Central memory CD8-positive, alpha-beta T cell (primary cell): Measurements from ENCODE around the gene RSPRY1.

ENCODE experiments used
- ATAC-seq: fragments of 150-1000 bp; cut with Tn5 transposase; replicated peaks from 2 replicates; pipeline ENCODE4 v1.10.0; 2022; ENCODE audit warnings: mild to moderate bottlenecking, moderate FRiP score, moderate number of reproducible peaks; ENCODE audit not compliant: poor library complexity, severe bottlenecking; ENCODE audit errors: extremely low read depth
- DNase-seq, 2 donors: peaks; one replicate each; pipeline ENCODE4 v3.0.0; 2021; ENCODE audit warnings: low spot score in 2 of 2
- H3K27ac Mint-ChIP-seq: one replicate; pipeline ENCODE4 v1.8.0; 2022; ENCODE audit warnings: low read depth, mild to moderate bottlenecking, moderate library complexity, mixed read lengths
- H3K27me3 Mint-ChIP-seq: one replicate; pipeline ENCODE4 v1.8.0; 2022; ENCODE audit warnings: mixed read lengths
- H3K36me3 Mint-ChIP-seq: one replicate; pipeline ENCODE4 v1.8.0; 2022; ENCODE audit warnings: mild to moderate bottlenecking, moderate library complexity, mixed read lengths; ENCODE audit not compliant: insufficient read depth
- H3K4me1 Mint-ChIP-seq: one replicate; pipeline ENCODE4 v1.8.0; 2022; ENCODE audit warnings: mixed read lengths
- H3K4me3 Mint-ChIP-seq: one replicate; pipeline ENCODE4 v1.8.0; 2022; ENCODE audit warnings: mild to moderate bottlenecking, moderate library complexity, mixed read lengths
- H3K9me3 Mint-ChIP-seq: one replicate; pipeline ENCODE4 v1.8.0; 2022; ENCODE audit warnings: mixed read lengths

The RSPRY1 gene

GRCh38 chr16:57146735-57147134 is 39.4 kb upstream of the RSPRY1 start:
- no peak for DNase-seq
- Mint-ChIP-seq H3K4me3 (no peak overlapping the region), H3K36me3 (peaks cover 14% of the 10 kb centered on the region), H3K27me3 (no peaks in the 10 kb centered on the region), H3K27ac (peak overlapping the region; percentile 46), H3K9me3 (no peaks in the 10 kb centered on the region), H3K4me1 (peaks cover 24% of the 10 kb centered on the region)
- ATAC-seq = no peak

- no peaks in the 10 kb centered on the region for H3K9me3 Mint-ChIP-seq
- no peak overlapping the region for H3K4me3 Mint-ChIP-seq
- ATAC-seq = no peak
- no peaks in the 10 kb centered on the region for H3K27me3 Mint-ChIP-seq
- no peak for DNase-seq
- peak overlapping the region; percentile 46 for H3K27ac Mint-ChIP-seq
- H3K4me1 Mint-ChIP-seq = peaks cover 23% of the 10 kb centered on the region
- peaks cover 17% of the 10 kb centered on the region for H3K36me3 Mint-ChIP-seq
Measured at GRCh38 chr16:57147381-57148221, 38.5 kb upstream of the RSPRY1 start.

GRCh38 chr16:57148481-57148880 is 37.6 kb upstream of the RSPRY1 start:
- no peaks in the 10 kb centered on the region for H3K9me3 Mint-ChIP-seq
- peak overlapping the region; percentile 90 for H3K27ac Mint-ChIP-seq
- no peak overlapping the region for H3K4me3 Mint-ChIP-seq
- no peaks in the 10 kb centered on the region for H3K27me3 Mint-ChIP-seq
- DNase-seq (no peak), ATAC-seq (no peak)
- H3K36me3 Mint-ChIP-seq = peaks cover 19% of the 10 kb centered on the region
- peaks cover 24% of the 10 kb centered on the region for H3K4me1 Mint-ChIP-seq

- ATAC-seq (no peak), DNase-seq (no peak)
- Mint-ChIP-seq H3K36me3 (peaks cover 22% of the 10 kb centered on the region), H3K9me3 (no peaks in the 10 kb centered on the region), H3K27ac (peak overlapping the region; percentile 90), H3K4me1 (peaks cover 24% of the 10 kb centered on the region), H3K27me3 (no peaks in the 10 kb centered on the region), H3K4me3 (no peak overlapping the region)
Measured at GRCh38 chr16:57149391-57149790, 36.7 kb upstream of the RSPRY1 start.

- no peak for ATAC-seq
- no peak overlapping the region for H3K4me3 Mint-ChIP-seq
- no peak for DNase-seq
- H3K4me1 Mint-ChIP-seq = peaks cover 15% of the 10 kb centered on the region
- H3K36me3 Mint-ChIP-seq = peaks cover 24% of the 10 kb centered on the region
- H3K9me3 Mint-ChIP-seq = no peaks in the 10 kb centered on the region
- peak overlapping the region; percentile 22 for H3K27ac Mint-ChIP-seq
- no peaks in the 10 kb centered on the region for H3K27me3 Mint-ChIP-seq
Measured at GRCh38 chr16:57150682-57151330, 35.3 kb upstream of the RSPRY1 start.

- ATAC-seq (no peak), DNase-seq (no peak)
- peaks cover 14% of the 10 kb centered on the region for H3K4me1 Mint-ChIP-seq
- no peaks in the 10 kb centered on the region for H3K9me3 Mint-ChIP-seq
- no peak overlapping the region for H3K4me3 Mint-ChIP-seq
- H3K27me3 Mint-ChIP-seq = no peaks in the 10 kb centered on the region
- H3K36me3 Mint-ChIP-seq = peaks cover 28% of the 10 kb centered on the region
- peak overlapping the region; percentile 22 for H3K27ac Mint-ChIP-seq
Measured at GRCh38 chr16:57151369-57151768, 34.8 kb upstream of the RSPRY1 start.

- ATAC-seq (no peak), DNase-seq (no peak)
- Mint-ChIP-seq H3K27ac (no peak overlapping the region), H3K27me3 (no peaks in the 10 kb centered on the region), H3K36me3 (peaks cover 35% of the 10 kb centered on the region), H3K4me1 (peaks cover 14% of the 10 kb centered on the region), H3K4me3 (no peak overlapping the region), H3K9me3 (no peaks in the 10 kb centered on the region)
Measured at GRCh38 chr16:57152096-57153093, 33.7 kb upstream of the RSPRY1 start.

GRCh38 chr16:57153841-57154240 is 32.3 kb upstream of the RSPRY1 start:
- Mint-ChIP-seq H3K4me3 (no peak overlapping the region), H3K9me3 (no peaks in the 10 kb centered on the region), H3K36me3 (peaks cover 35% of the 10 kb centered on the region), H3K4me1 (peaks cover 8% of the 10 kb centered on the region), H3K27me3 (no peaks in the 10 kb centered on the region), H3K27ac (no peak overlapping the region)
- ATAC-seq (no peak), DNase-seq (no peak)

- Mint-ChIP-seq H3K27ac (peak overlapping the region; percentile 1), H3K4me1 (peaks cover 8% of the 10 kb centered on the region), H3K9me3 (no peaks in the 10 kb centered on the region), H3K36me3 (peaks cover 46% of the 10 kb centered on the region), H3K4me3 (no peak overlapping the region), H3K27me3 (no peaks in the 10 kb centered on the region)
- no peak for ATAC-seq
- DNase-seq = no peak
Measured at GRCh38 chr16:57155702-57156350, 30.3 kb upstream of the RSPRY1 start.

GRCh38 chr16:57156351-57156703 is 29.8 kb upstream of the RSPRY1 start:
- Mint-ChIP-seq H3K27me3 (no peaks in the 10 kb centered on the region), H3K27ac (peak overlapping the region; percentile 1), H3K9me3 (no peaks in the 10 kb centered on the region), H3K4me3 (no peak overlapping the region), H3K4me1 (peaks cover 8% of the 10 kb centered on the region), H3K36me3 (peaks cover 50% of the 10 kb centered on the region)
- DNase-seq (no peak), ATAC-seq (no peak)

GRCh38 chr16:57157533-57157932 is 28.6 kb upstream of the RSPRY1 start:
- Mint-ChIP-seq H3K9me3 (no peaks in the 10 kb centered on the region), H3K4me3 (no peak overlapping the region), H3K27me3 (no peaks in the 10 kb centered on the region), H3K4me1 (peaks cover 2% of the 10 kb centered on the region), H3K36me3 (peaks cover 55% of the 10 kb centered on the region), H3K27ac (no peak overlapping the region)
- DNase-seq (no peak), ATAC-seq (no peak)

- Mint-ChIP-seq H3K9me3 (no peaks in the 10 kb centered on the region), H3K27ac (no peak overlapping the region), H3K27me3 (no peaks in the 10 kb centered on the region), H3K4me3 (no peak overlapping the region), H3K4me1 (no peaks in the 10 kb centered on the region), H3K36me3 (peaks cover 63% of the 10 kb centered on the region)
- ATAC-seq (no peak), DNase-seq (no peak)
Measured at GRCh38 chr16:57159447-57159846, 26.7 kb upstream of the RSPRY1 start.
